ENCODE results near the gene MED17.

Gene MED17

GRCh38 chr11:93849751-93850593 is 65.9 kb downstream of the MED17 start:
- no peak for DNase-seq

- DNase-seq = peak; percentile 26
Measured at GRCh38 chr11:93850594-93851018, 66.5 kb downstream of the MED17 start, which contains the start of gene VSTM5. VSTM5 (minus strand) TSS chr11:93850618; CDS start chr11:93850502, 116 bp downstream.

GRCh38 chr11:93852242-93852641 is 68.2 kb downstream of the MED17 start:
- DNase-seq = no peak

- peak; percentile 52 for DNase-seq
Measured at GRCh38 chr11:93857413-93858120, 73.5 kb downstream of the MED17 start.

GRCh38 chr11:93858121-93858775 is 74.2 kb downstream of the MED17 start:
- no peak for DNase-seq

GRCh38 chr11:93861808-93862207 is 77.7 kb downstream of the MED17 start:
- no peak for DNase-seq

Measured in NCI-H2029 treated with DMSO at 0.1 percent for 48 hours (cell line).